DND-41 (cell line): Measurements from ENCODE around the gene C5AR1.

Experiments
- ATAC-seq: fragments of 200-7000 bp; cut with Tn5 transposase; 3 replicates; pipeline ENCODE4 v1.9.1; 2021; ENCODE audit warnings: low read depth; ENCODE audit not compliant: insufficient read depth
- DNase-seq: peaks from one replicate; pipeline ENCODE4 v3.0.0-alpha.2; 2020
- H2AFZ ChIP-seq: 2 replicates; pipeline ENCODE4 v1.6.0; 2012; ENCODE audit warnings: low read depth, low read length
- H3K27ac ChIP-seq: 2 replicates; pipeline ENCODE4 v1.5.1; 2012; ENCODE audit warnings: low read length, inconsistent platforms
- H3K27me3 ChIP-seq: fragments of 200-600 bp; sonication (generic); 2 replicates; pipeline ENCODE4 v1.6.0; 2012; ENCODE audit warnings: low read length, mild to moderate bottlenecking, inconsistent platforms; ENCODE audit not compliant: insufficient read depth, poor library complexity
- H3K36me3 ChIP-seq: 2 replicates; pipeline ENCODE4 v1.5.1; 2012; ENCODE audit warnings: low read length, inconsistent platforms; ENCODE audit not compliant: insufficient read depth
- H3K4me1 ChIP-seq: 2 replicates; pipeline ENCODE4 v1.5.1; 2012; ENCODE audit warnings: mild to moderate bottlenecking, low read length; ENCODE audit not compliant: insufficient read depth
- H3K4me2 ChIP-seq: 2 replicates; pipeline ENCODE4 v1.6.0; 2012; ENCODE audit warnings: mild to moderate bottlenecking, moderate library complexity, low read length, inconsistent platforms; ENCODE audit not compliant: insufficient read depth
- H3K4me3 ChIP-seq, 2 experiments: fragments of 200-600 bp in 1 of 2; shearing (Covaris generic) in 1 of 2; 2 replicates each; pipeline ENCODE4 v1.5.1; 2012 to 2016; ENCODE audit warnings: inconsistent platforms in 2 of 2, low read length in 2 of 2, mild to moderate bottlenecking in 2 of 2, low read depth in 1 of 2, moderate library complexity in 1 of 2
- H3K79me2 ChIP-seq: 2 replicates; pipeline ENCODE4 v1.6.0; 2012; ENCODE audit warnings: low read length, inconsistent platforms; ENCODE audit not compliant: insufficient read depth
- H3K9ac ChIP-seq: 2 replicates; pipeline ENCODE4 v1.6.0; 2012; ENCODE audit warnings: low read depth, mild to moderate bottlenecking, inconsistent platforms, low read length, moderate library complexity
- H3K9me3 ChIP-seq: 2 replicates; pipeline ENCODE4 v1.5.1; 2012; ENCODE audit warnings: low read length, moderate library complexity, mild to moderate bottlenecking, inconsistent platforms; ENCODE audit not compliant: insufficient read depth, severe bottlenecking
- H4K20me1 ChIP-seq: 2 replicates; pipeline ENCODE4 v1.6.0; 2012; ENCODE audit warnings: low read length; ENCODE audit not compliant: insufficient read depth
- CTCF ChIP-seq: IDR thresholded peaks from 2 replicates; pipeline ENCODE4 v1.5.1; 2012; ENCODE audit warnings: borderline replicate concordance, low read length, moderate library complexity, mild to moderate bottlenecking; ENCODE audit not compliant: poor library complexity, severe bottlenecking; ENCODE audit errors: extremely low read depth
- EZH2 ChIP-seq: IDR thresholded peaks from 3 replicates; pipeline ENCODE4 v1.6.1; 2012; ENCODE audit warnings: borderline replicate concordance, low read depth, mild to moderate bottlenecking, moderate library complexity, low read length, inconsistent platforms; ENCODE audit not compliant: severe bottlenecking

C5AR1 gene

GRCh38 chr19:47313754-47314295 lies 4.2 kb downstream of the C5AR1 start:
- no peaks in the 10 kb centered on the region for H3K4me1 ChIP-seq
- DNase-seq (no peak), ATAC-seq (no peak)
- H3K4me2 ChIP-seq: no peak overlapping the region
- H3K27me3 ChIP-seq: no peaks in the 10 kb centered on the region
- no peaks in the 10 kb centered on the region for H4K20me1 ChIP-seq
- no peak overlapping the region for H3K9ac ChIP-seq
- no peaks in the 10 kb centered on the region for H3K9me3 ChIP-seq
- no peak for TF ChIP-seq CTCF
- TF ChIP-seq EZH2: no peak
- no peak overlapping the region for H3K27ac ChIP-seq
- no peak overlapping the region for H3K4me3 ChIP-seq
- H3K36me3 ChIP-seq: no peaks in the 10 kb centered on the region
- no peaks in the 10 kb centered on the region for H3K79me2 ChIP-seq
- no peak overlapping the region for H2AFZ ChIP-seq

- Histone ChIP-seq H3K27me3 (no peaks in the 10 kb centered on the region), H2AFZ (no peak overlapping the region), H3K27ac (no peak overlapping the region), H3K4me1 (no peaks in the 10 kb centered on the region), H3K36me3 (no peaks in the 10 kb centered on the region), H4K20me1 (no peaks in the 10 kb centered on the region; the same call in 1 of the 2 replicates), H3K9ac (no peak overlapping the region), H3K4me2 (no peak overlapping the region), H3K79me2 (no peaks in the 10 kb centered on the region), H3K4me3 (no peak overlapping the region), H3K9me3 (no peaks in the 10 kb centered on the region)
- TF ChIP-seq CTCF (no peak), EZH2 (no peak)
- DNase-seq (no peak), ATAC-seq (no peak)
These were observed 5.6 kb downstream of the C5AR1 start for GRCh38 chr19:47315125-47315821.

- Histone ChIP-seq H3K4me2 (no peak overlapping the region), H3K4me1 (no peaks in the 10 kb centered on the region), H3K9ac (no peak overlapping the region), H3K79me2 (no peaks in the 10 kb centered on the region), H3K36me3 (no peaks in the 10 kb centered on the region), H3K27me3 (no peaks in the 10 kb centered on the region), H3K4me3 (no peak overlapping the region), H3K27ac (no peak overlapping the region), H3K9me3 (no peaks in the 10 kb centered on the region), H2AFZ (no peak overlapping the region), H4K20me1 (no peaks in the 10 kb centered on the region; the same call in 1 of the 2 replicates)
- TF ChIP-seq EZH2 (no peak), CTCF (no peak)
- no peak for ATAC-seq
- no peak for DNase-seq
These were observed 6.9 kb downstream of the C5AR1 start for GRCh38 chr19:47316513-47316912.
